ENCODE results near the gene LMAN1L. TPM values are rescaled to one million over a fixed set of nuclear protein-coding genes. Genes with fewer than 3 reads are reported as not detected.

The LMAN1L gene
- total RNA-seq, 4 donors from 2014 or later: 3.5 TPM; not detected in 3

DNA sequence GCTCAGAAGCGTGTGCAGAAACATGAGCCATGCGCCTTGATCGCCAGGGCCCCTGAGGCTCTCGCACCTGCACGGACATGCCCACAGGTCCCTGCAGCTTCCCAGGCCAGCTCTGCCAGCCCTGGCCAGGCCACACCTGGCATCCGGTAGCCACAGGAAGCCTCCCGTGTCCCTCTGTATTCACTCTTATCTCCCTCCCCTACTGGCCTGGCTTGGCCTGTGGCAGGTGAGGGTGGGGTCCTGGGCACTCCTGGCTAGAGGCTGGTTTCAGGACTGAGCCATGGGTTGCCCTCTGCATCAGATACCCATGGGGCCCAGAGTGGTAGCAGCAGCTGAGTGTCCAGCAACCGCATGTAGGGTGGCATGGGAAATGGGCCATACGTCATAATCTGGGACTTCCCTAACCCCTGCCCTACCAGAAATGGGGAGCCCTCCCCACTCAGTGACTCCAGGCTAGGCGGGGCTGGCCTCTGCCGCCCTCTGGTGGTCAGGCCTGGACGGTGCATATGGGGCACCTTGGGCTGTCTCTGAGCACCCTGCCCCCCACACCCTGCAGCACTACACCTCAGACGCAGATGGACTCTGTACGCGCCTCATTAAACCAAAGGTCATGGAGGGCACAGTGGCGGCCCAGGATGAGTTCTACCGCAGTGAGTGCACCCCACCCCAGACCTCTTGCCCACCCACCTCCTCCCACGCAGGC, 12.6 kb upstream of the LMAN1L start:
- Histone ChIP-seq H3K27ac (no peak overlapping the region), H3K4me1 (no peaks in the 10 kb centered on the region), H3K9me3 (no peaks in the 10 kb centered on the region), H3K4me3 (replicated peaks in 1 of 3) (no peak overlapping the region), H3K27me3 (no peaks in the 10 kb centered on the region), H3K36me3 (peaks cover 13 to 19% of the 10 kb centered on the region in 2 donors)
- TF ChIP-seq, protein P1, sequence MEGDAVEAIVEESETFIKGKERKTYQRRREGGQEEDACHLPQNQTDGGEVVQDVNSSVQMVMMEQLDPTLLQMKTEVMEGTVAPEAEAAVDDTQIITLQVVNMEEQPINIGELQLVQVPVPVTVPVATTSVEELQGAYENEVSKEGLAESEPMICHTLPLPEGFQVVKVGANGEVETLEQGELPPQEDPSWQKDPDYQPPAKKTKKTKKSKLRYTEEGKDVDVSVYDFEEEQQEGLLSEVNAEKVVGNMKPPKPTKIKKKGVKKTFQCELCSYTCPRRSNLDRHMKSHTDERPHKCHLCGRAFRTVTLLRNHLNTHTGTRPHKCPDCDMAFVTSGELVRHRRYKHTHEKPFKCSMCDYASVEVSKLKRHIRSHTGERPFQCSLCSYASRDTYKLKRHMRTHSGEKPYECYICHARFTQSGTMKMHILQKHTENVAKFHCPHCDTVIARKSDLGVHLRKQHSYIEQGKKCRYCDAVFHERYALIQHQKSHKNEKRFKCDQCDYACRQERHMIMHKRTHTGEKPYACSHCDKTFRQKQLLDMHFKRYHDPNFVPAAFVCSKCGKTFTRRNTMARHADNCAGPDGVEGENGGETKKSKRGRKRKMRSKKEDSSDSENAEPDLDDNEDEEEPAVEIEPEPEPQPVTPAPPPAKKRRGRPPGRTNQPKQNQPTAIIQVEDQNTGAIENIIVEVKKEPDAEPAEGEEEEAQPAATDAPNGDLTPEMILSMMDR (IDR thresholded peaks at IDR 0.05): peak; percentile 85 to 95 (median 89)
- TF ChIP-seq POLR2A (IDR thresholded peaks at IDR 0.05): no peak
- WGBS, 2 donors: 58% methylated on average over 14 to 18 of the region's 18 CpGs
- intact Hi-C loops (cut with DNase I): no loop called here
- DNase-seq: peak; percentile 60 to 65

DNA sequence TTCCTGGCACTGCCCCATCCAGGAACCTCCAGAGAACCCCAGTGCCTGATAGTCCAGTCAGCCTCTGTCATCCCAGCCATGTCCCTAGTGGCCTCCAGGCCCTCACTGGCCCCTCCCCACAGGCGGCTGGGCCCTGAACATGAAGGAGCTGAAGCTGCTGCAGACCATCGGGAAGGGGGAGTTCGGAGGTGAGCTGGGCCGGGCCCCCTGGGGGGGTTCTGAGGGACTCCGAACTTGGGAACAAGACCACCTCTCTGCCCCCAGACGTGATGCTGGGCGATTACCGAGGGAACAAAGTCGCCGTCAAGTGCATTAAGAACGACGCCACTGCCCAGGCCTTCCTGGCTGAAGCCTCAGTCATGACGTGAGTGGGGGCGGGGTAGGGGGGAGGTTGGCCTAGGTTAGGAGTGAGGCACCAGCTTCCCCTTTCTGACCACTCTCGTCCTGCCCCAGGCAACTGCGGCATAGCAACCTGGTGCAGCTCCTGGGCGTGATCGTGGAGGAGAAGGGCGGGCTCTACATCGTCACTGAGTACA, 12.0 kb upstream of the LMAN1L start:
- no peak overlapping the region for H3K4me3 ChIP-seq (replicated peaks in 1 of 3)
- no peak for DNase-seq
- H3K36me3 ChIP-seq: peaks cover 13 to 19% of the 10 kb centered on the region in 2 donors
- H3K27ac ChIP-seq: no peak overlapping the region
- no peaks in the 10 kb centered on the region for H3K4me1 ChIP-seq
- H3K27me3 ChIP-seq: no peaks in the 10 kb centered on the region
- intact Hi-C loops (cut with DNase I): no loop called here
- 88 to 96% methylated on average over 11 to 19 of the region's 20 CpGs for whole genome bisulfite sequencing, 2 donors
- H3K9me3 ChIP-seq: no peaks in the 10 kb centered on the region
- TF ChIP-seq POLR2A (IDR thresholded peaks at IDR 0.05): no peak
- TF ChIP-seq, protein P1 (IDR thresholded peaks at IDR 0.05): no peak

DNA sequence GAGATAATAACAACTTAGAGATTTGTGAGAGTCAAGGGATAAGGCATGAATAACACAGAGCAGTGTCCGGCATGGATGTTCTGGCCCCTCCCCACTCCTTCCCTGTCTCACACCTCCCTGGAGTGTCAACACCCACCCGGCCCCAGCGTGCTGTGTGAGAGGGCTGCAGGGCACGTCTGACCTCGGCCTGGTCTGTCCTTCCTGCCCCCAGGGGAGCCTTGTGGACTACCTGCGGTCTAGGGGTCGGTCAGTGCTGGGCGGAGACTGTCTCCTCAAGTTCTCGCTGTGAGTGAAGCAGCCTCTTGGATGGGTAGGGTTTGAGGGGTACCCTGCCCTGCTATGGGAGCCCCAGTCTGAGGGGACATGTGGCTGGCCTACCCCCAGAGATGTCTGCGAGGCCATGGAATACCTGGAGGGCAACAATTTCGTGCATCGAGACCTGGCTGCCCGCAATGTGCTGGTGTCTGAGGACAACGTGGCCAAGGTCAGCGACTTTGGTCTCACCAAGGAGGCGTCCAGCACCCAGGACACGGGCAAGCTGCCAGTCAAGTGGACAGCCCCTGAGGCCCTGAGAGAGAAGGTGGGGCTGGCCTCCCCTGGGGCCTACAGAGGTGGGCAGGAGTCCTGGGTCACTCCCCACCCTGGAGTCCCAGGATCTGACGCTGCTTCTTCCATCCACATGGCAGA, 11.2 kb upstream of the LMAN1L start:
- no peak overlapping the region for H3K27ac ChIP-seq
- WGBS, 2 donors: 86 to 90% methylated on average over 8 to 11 of the region's 18 CpGs
- DNase-seq: no peak
- peaks cover 13 to 19% of the 10 kb centered on the region in 2 donors for H3K36me3 ChIP-seq
- no peaks in the 10 kb centered on the region for H3K9me3 ChIP-seq
- H3K4me1 ChIP-seq: no peaks in the 10 kb centered on the region
- intact Hi-C loops (cut with DNase I): no loop called here
- H3K4me3 ChIP-seq (replicated peaks in 1 of 3): no peak overlapping the region
- H3K27me3 ChIP-seq: no peaks in the 10 kb centered on the region
- no peak for TF ChIP-seq POLR2A (IDR thresholded peaks at IDR 0.05)

DNA sequence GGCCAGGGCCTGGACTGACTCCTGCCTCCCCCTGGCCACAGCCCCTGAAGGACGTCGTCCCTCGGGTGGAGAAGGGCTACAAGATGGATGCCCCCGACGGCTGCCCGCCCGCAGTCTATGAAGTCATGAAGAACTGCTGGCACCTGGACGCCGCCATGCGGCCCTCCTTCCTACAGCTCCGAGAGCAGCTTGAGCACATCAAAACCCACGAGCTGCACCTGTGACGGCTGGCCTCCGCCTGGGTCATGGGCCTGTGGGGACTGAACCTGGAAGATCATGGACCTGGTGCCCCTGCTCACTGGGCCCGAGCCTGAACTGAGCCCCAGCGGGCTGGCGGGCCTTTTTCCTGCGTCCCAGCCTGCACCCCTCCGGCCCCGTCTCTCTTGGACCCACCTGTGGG, 10.3 kb upstream of the LMAN1L start:
- 92 to 96% methylated on average over 12 to 20 of the region's 20 CpGs for WGBS, 2 donors
- Histone ChIP-seq H3K36me3 (peaks cover 13 to 19% of the 10 kb centered on the region in 2 donors), H3K27me3 (no peaks in the 10 kb centered on the region), H3K4me1 (peaks cover 0 to under 1% of the 10 kb centered on the region in 2 donors), H3K27ac (no peak overlapping the region), H3K9me3 (no peaks in the 10 kb centered on the region), H3K4me3 (replicated peaks in 1 of 3) (no peak overlapping the region)
- intact Hi-C loops (cut with DNase I): no loop called here
- DNase-seq: no peak
- no peak for TF ChIP-seq POLR2A (IDR thresholded peaks at IDR 0.05)
- TF ChIP-seq, protein P1 (IDR thresholded peaks at IDR 0.05): no peak

DNA sequence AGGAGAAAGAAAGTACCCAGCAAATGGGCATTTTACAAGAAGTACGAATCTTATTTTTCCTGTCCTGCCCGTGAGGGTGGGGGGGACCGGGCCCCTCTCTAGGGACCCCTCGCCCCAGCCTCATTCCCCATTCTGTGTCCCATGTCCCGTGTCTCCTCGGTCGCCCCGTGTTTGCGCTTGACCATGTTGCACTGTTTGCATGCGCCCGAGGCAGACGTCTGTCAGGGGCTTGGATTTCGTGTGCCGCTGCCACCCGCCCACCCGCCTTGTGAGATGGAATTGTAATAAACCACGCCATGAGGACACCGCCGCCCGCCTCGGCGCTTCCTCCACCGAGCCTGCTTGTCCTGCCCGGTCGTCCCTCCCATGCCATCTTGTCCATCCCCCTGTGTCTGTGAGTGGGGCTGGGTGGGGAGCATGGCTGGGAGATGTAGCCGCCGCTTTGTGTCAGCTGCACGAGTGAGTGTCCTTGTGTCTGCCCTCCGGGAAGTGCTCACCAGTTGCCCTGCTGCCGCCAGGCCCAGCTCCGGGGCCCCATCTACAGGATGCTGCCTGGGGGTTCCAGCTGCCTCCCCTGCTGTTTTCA, 9.7 kb upstream of the LMAN1L start:
- H3K9me3 ChIP-seq: no peaks in the 10 kb centered on the region
- H3K36me3 ChIP-seq: peaks cover 13 to 19% of the 10 kb centered on the region in 2 donors
- no peak for DNase-seq
- 95 to 96% methylated on average over 27 to 29 of the region's 31 CpGs for WGBS, 2 donors
- no peak overlapping the region for H3K27ac ChIP-seq
- no peak for TF ChIP-seq POLR2A (IDR thresholded peaks at IDR 0.05)
- TF ChIP-seq, protein P1 (IDR thresholded peaks at IDR 0.05): no peak
- no peaks in the 10 kb centered on the region for H3K27me3 ChIP-seq
- peaks cover 0 to 7% of the 10 kb centered on the region in 2 donors for H3K4me1 ChIP-seq
- H3K4me3 ChIP-seq (replicated peaks in 1 of 3): no peak overlapping the region
- intact Hi-C loops (cut with DNase I): no loop called here

Measured in thyroid gland (tissue), 4 donors.